K562 (cell line): ENCODE results near the gene KNDC1. TPM values are rescaled to one million over a fixed set of nuclear protein-coding genes. Genes with fewer than 3 reads are reported as not detected.

Experiments used
- ATAC-seq: fragments of 200-7000 bp; cut with Tn5 transposase; 3 replicates; pipeline ENCODE4 v1.9.1; 2020; ENCODE audit warnings: moderate library complexity
- BruUV-seq: library from RNA; stranded (reverse); fragments of 400-500 nt; replicated peaks from 2 replicates; lab custom pipeline; 2021; lab: Mats Ljungman, UMichigan
- CTCF ChIA-PET: fragments of 300-600 bp; formaldehyde crosslinking; extraction: SDS; loops from one replicate; lab custom pipeline; 2021; ENCODE audit warnings: low intra/inter-chr PET ratio; lab: Yijun Ruan, JAX
- POLR2A ChIA-PET: fragments of 300-600, 350-650 bp; sonication (Branson Sonifier 250); formaldehyde crosslinking; extraction: SDS; loops from one replicate; lab custom pipeline; 2021; ENCODE audit warnings: antibody characterized with exemption, inconsistent platforms; lab: Yijun Ruan, JAX
- DNase-seq, 4 experiments: peaks; one replicate each; pipeline versions ENCODE4 v3.0.0 to v3.0.0-alpha.2; 2011 to 2018; ENCODE audit warnings: low spot score in 3 of 4, mixed read lengths in 3 of 4; ENCODE audit errors: extremely low read depth in 1 of 4
- FAIRE-seq: peaks from 2 replicates; lab custom pipeline; 2011; peaks lifted over from hg19 to GRCh38; lab: Jason Lieb, UNC
- H2AFZ ChIP-seq: 2 replicates; pipeline ENCODE4 v1.6.0; 2011; ENCODE audit warnings: low read depth, low read length, control low read depth, inconsistent platforms
- H3K27ac ChIP-seq: fragments of 200-600 bp; 3 replicates; pipeline ENCODE4 v1.8.0; 2011; ENCODE audit warnings: low read depth, mild to moderate bottlenecking, control low read depth, inconsistent platforms, low read length, moderate library complexity, mixed read lengths; ENCODE audit errors: extremely low read depth
- H3K27me3 ChIP-seq, 2 experiments: fragments of 300-600 bp in 1 of 2; 2 replicates in 1 of 2; 3 replicates in 1 of 2; pipeline versions ENCODE4 v1.6.0 to v1.8.0; 2011; ENCODE audit warnings: inconsistent platforms in 2 of 2, low read length in 2 of 2, mild to moderate bottlenecking in 1 of 2, mixed read lengths in 1 of 2, moderate library complexity in 1 of 2; ENCODE audit not compliant: control insufficient read depth in 2 of 2, insufficient read depth in 2 of 2
- H3K36me3 ChIP-seq: fragments of 300-600 bp; 3 replicates; pipeline ENCODE4 v1.8.0; 2011; ENCODE audit warnings: mild to moderate bottlenecking, low read length, inconsistent platforms; ENCODE audit not compliant: control insufficient read depth, insufficient read depth
- H3K4me1 ChIP-seq, 2 experiments: fragments of 200-600 bp in 1 of 2; replicated peaks in 1 of 2; 2 replicates in 1 of 2; 3 replicates in 1 of 2; pipeline versions ENCODE4 v1.5.1 to v1.8.0; 2011; ENCODE audit warnings: inconsistent platforms in 2 of 2, low read length in 2 of 2, mild to moderate bottlenecking in 1 of 2, mixed read lengths in 1 of 2, moderate library complexity in 1 of 2; ENCODE audit not compliant: control insufficient read depth in 2 of 2, insufficient read depth in 2 of 2
- H3K4me2 ChIP-seq: 2 replicates; pipeline ENCODE4 v1.6.1; 2011; ENCODE audit warnings: low read length, control low read depth, inconsistent platforms, mixed read lengths; ENCODE audit not compliant: insufficient read depth
- H3K4me3 ChIP-seq: fragments of 200-600 bp; sonication (generic), shearing (Covaris generic); 2 replicates; pipeline ENCODE4 v1.5.1; 2016; ENCODE audit warnings: control low read depth, inconsistent platforms
- H3K79me2 ChIP-seq: fragments of 200-600 bp; 3 replicates; pipeline ENCODE4 v1.8.0; 2011; ENCODE audit warnings: low read length, inconsistent platforms; ENCODE audit not compliant: control insufficient read depth, insufficient read depth
- H3K9ac ChIP-seq, 2 experiments: 2 replicates each; pipeline versions ENCODE4 v1.6.0 to v1.6.1; 2011; ENCODE audit warnings: low read depth in 2 of 2, low read length in 2 of 2, control low read depth in 1 of 2, inconsistent platforms in 1 of 2, mild to moderate bottlenecking in 1 of 2, mixed read lengths in 1 of 2; ENCODE audit not compliant: insufficient read depth in 1 of 2
- H3K9me1 ChIP-seq: one replicate; pipeline ENCODE4 v1.6.0; 2011; ENCODE audit warnings: inconsistent platforms, mild to moderate bottlenecking, low read length, moderate library complexity; ENCODE audit not compliant: control insufficient read depth, insufficient read depth
- H3K9me3 ChIP-seq: replicated peaks from 2 replicates; pipeline ENCODE4 v1.5.1; 2011; ENCODE audit warnings: low read depth, low read length, inconsistent platforms; ENCODE audit not compliant: control insufficient read depth, insufficient read depth
- H4K20me1 ChIP-seq: replicated peaks from 2 replicates; pipeline ENCODE4 v1.6.1; 2011; ENCODE audit warnings: low read length, inconsistent platforms, mixed read lengths; ENCODE audit not compliant: control insufficient read depth, insufficient read depth
- BHLHE40 ChIP-seq: IDR thresholded peaks from 2 replicates; pipeline ENCODE4 v1.6.1; 2011; ENCODE audit warnings: low read length, improper control_type of control experiment
- CBFA2T2 ChIP-seq: fragments of 450-650 bp; conservative IDR thresholded peaks from 2 replicates; pipeline ENCODE4 v1.6.1; 2017; ENCODE audit warnings: mild to moderate bottlenecking
- ETV5 ChIP-seq: sonication (generic); formaldehyde crosslinking; IDR thresholded peaks from 2 replicates; pipeline ENCODE4 v1.4.0; 2020; ENCODE audit warnings: low read depth, mild to moderate bottlenecking, missing genetic modification reagents
- GATAD2B ChIP-seq: fragments of 450-650 bp; IDR thresholded peaks from 2 replicates; pipeline ENCODE4 v1.6.1; 2017; ENCODE audit warnings: mild to moderate bottlenecking, borderline replicate concordance
- HNRNPH1 ChIP-seq: fragments of 200-400 bp; formaldehyde crosslinking; optimal IDR thresholded peaks from 2 replicates; pipeline ENCODE3; 2017; ENCODE audit warnings: low read depth, mild to moderate bottlenecking, low read length, moderate library complexity
- HNRNPK ChIP-seq: fragments of 200-400 bp; formaldehyde crosslinking; IDR thresholded peaks from one replicate; pipeline ENCODE4 v1.6.1; 2018; ENCODE audit warnings: mild to moderate bottlenecking, low read depth, low read length; ENCODE audit not compliant: poor library complexity, severe bottlenecking
- NRF1 ChIP-seq, 2 experiments: fragments of 450-650 bp; IDR thresholded peaks in 1 of 2; conservative IDR thresholded peaks in 1 of 2; 2 replicates each; pipeline ENCODE4 v1.6.1; 2014; ENCODE audit warnings: mild to moderate bottlenecking in 2 of 2
- RAD21 ChIP-seq, 2 experiments: fragments of 250-450 bp in 1 of 2; fragments of 450-650 bp in 1 of 2; sonication (Bioruptor Pico) in 1 of 2; formaldehyde crosslinking in 1 of 2; IDR thresholded peaks in 1 of 2; conservative IDR thresholded peaks in 1 of 2; 2 replicates each; pipeline versions ENCODE4 v1.4.0 to v1.8.0; 2020 to 2022; ENCODE audit warnings: mild to moderate bottlenecking in 2 of 2, moderate library complexity in 1 of 2
- RBM39 ChIP-seq: fragments of 200-400 bp; formaldehyde crosslinking; optimal IDR thresholded peaks from 2 replicates; pipeline ENCODE3; 2018; ENCODE audit warnings: low read depth, low read length
- SAFB2 ChIP-seq: fragments of 200-400 bp; formaldehyde crosslinking; IDR thresholded peaks from 2 replicates; pipeline ENCODE4 v1.6.1; 2018; ENCODE audit warnings: borderline replicate concordance, low read length, low read depth, moderate library complexity; ENCODE audit not compliant: severe bottlenecking
- SETDB1 ChIP-seq: IDR thresholded peaks from one replicate; pipeline ENCODE4 v1.6.1; 2012; ENCODE audit warnings: low read length, control low read depth, inconsistent platforms
- SRSF1 ChIP-seq: fragments of 200-400 bp; formaldehyde crosslinking; IDR thresholded peaks from 2 replicates; pipeline ENCODE4 v1.6.1; 2017; ENCODE audit warnings: mild to moderate bottlenecking, low read depth, low read length, moderate library complexity
- SRSF3 ChIP-seq: fragments of 200-400 bp; formaldehyde crosslinking; IDR thresholded peaks from 2 replicates; pipeline ENCODE4 v1.6.1; 2016; ENCODE audit warnings: mild to moderate bottlenecking, low read length, moderate library complexity; ENCODE audit not compliant: insufficient read depth
- TGIF2 ChIP-seq: sonication (generic); formaldehyde crosslinking; IDR thresholded peaks from 2 replicates; pipeline ENCODE4 v1.8.1; 2022; ENCODE audit warnings: mild to moderate bottlenecking, missing genetic modification reagents, moderate library complexity
- ZNF121 ChIP-seq: sonication (generic); formaldehyde crosslinking; conservative IDR thresholded peaks from 2 replicates; pipeline ENCODE4 v1.8.0; 2022; ENCODE audit warnings: missing genetic modification reagents
- WGBS: fragments of 100-300 bp; shearing (Covaris generic); methylation state at CpG from one replicate; pipeline ENCODE4 v1.1.6; 2016; ENCODE audit warnings: low coverage, mixed read lengths; ENCODE audit not compliant: insufficient coverage; ENCODE audit errors: missing lambda C conversion rate; 5-methylcytosine and 5-hydroxymethylcytosine counted together
- in situ Hi-C: fragments of 300-500 bp; cut with MboI; formaldehyde crosslinking; loops from 4 replicates; pipeline ENCODE4 v1.15.0; 2018; ENCODE audit warnings: inconsistent platforms, mixed read lengths
- intact Hi-C: fragments of 100-400 bp; cut with micrococcal nuclease; formaldehyde crosslinking; loops from 2 replicates; pipeline ENCODE4 v1.14.2; 2022
- polyA plus RNA-seq, 8 experiments: library from polyadenylated mRNA; depleted of rRNA in 4 of 8; stranded (reverse) in 5 of 8; unstranded in 3 of 8; fragments of >200 nt; fragmentation: Nextera tagmentation in 2 of 8; fragmentation: Illumina TruSeq in 1 of 8; extraction: Ambion mirVana in 2 of 8; extraction: Trizol in 1 of 8; gene quantifications; 2 replicates each; pipeline versions ENCODE4 v1.2.1 to v1.2.3, GENCODE V29; 2011 to 2014; ENCODE audit warnings: inconsistent platforms in 1 of 8, missing spikeins in 1 of 8
- total RNA-seq, 7 experiments: library from RNA; depleted of rRNA in 6 of 7; stranded (reverse); fragments of >200 nt in 6 of 7; fragmentation: Illumina TruSeq in 2 of 7; extraction: Trizol in 2 of 7; gene quantifications; 2 replicates each; pipeline versions ENCODE4 v1.2.1 to v1.2.3, GENCODE V29; 2011 to 2021; ENCODE audit warnings: low replicate concordance in 1 of 7
- TF ChIP-seq, protein P1 (sequence below): fragments of 250-450 bp; sonication (Bioruptor Pico); IDR thresholded peaks from 2 replicates; pipeline ENCODE4 v1.9.0; 2021; ENCODE audit warnings: mild to moderate bottlenecking, inconsistent platforms
- TF ChIP-seq, protein P2 (sequence below): sonication (generic); formaldehyde crosslinking; IDR thresholded peaks from 2 replicates; pipeline ENCODE4 v1.8.0; 2022; ENCODE audit warnings: missing genetic modification reagents, mild to moderate bottlenecking, moderate library complexity, borderline replicate concordance

KNDC1 gene
- total and polyA plus RNA-seq, 9 of the 15 experiments (the other 6 are each of a cell fraction or from before 2014, with no cell fraction given), result 0.07 to 0.26 (median 0.11) TPM; not detected in 6

DNA sequence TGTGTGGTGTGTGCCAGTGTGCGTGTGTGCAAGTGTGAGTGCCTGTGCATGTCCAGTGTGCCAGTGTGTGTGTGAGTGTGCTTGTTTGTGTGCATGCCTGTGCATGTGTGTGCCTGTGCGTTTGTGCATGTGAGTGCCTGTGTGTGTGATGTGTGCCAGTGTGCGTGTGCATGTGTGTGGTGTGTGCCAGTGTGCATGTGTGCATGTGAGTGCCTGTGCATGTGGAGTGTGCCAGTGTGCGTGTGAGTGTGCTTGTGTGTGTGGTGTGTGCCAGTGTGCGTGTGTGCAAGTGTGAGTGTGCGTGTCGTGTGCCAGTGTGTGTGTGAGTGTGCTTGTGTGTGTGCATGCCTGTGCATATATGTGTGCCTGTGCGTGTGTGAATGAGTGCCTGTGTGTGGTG lies 38.5 kb upstream of the KNDC1 start:
- no peaks in the 10 kb centered on the region; a peak in 1 of 5 replicates for H3K27me3 ChIP-seq
- H4K20me1 ChIP-seq, result no peaks in the 10 kb centered on the region
- FAIRE-seq (no peak), DNase-seq (no peak), ATAC-seq (no peak)
- H3K9me3 ChIP-seq, result no peaks in the 10 kb centered on the region
- intact Hi-C loops (no loop called here), in situ Hi-C loops (loop anchor here (5.0 to 25.0 kb wide), 2 partner anchors 179 to 459 kb away; partner anchors contain the start of gene CFAP46)
- H3K79me2 ChIP-seq, result no peaks in the 10 kb centered on the region
- peaks cover 0 to 5% of the 10 kb centered on the region in 2 experiments; a peak in 1 of 5 replicates for H3K4me1 ChIP-seq
- no peak overlapping the region for H3K4me2 ChIP-seq
- 7% methylated on average over 6 of the region's 8 CpGs for WGBS
- POLR2A ChIA-PET, result no interaction called here
- no peaks in the 10 kb centered on the region for H3K36me3 ChIP-seq
- TF ChIP-seq GATAD2B (no peak), RAD21 (CRISPR knock-in tag; conservative IDR thresholded peaks at IDR 0.05 in 1 of 2, IDR thresholded peaks at IDR 0.05 in 1 of 2) (no peak), HNRNPH1 (no peak), NRF1 (conservative IDR thresholded peaks at IDR 0.05 in 1 of 2, IDR thresholded peaks at IDR 0.05 in 1 of 2) (no peak), BHLHE40 (no peak), CBFA2T2 (no peak), ETV5 (no peak), ZNF121 (no peak), SRSF3 (no peak), SRSF1 (no peak), SETDB1 (no peak), RBM39 (no peak), TGIF2 (CRISPR knock-in tag) (no peak), SAFB2 (no peak), HNRNPK (no peak)
- TF ChIP-seq, protein P1, sequence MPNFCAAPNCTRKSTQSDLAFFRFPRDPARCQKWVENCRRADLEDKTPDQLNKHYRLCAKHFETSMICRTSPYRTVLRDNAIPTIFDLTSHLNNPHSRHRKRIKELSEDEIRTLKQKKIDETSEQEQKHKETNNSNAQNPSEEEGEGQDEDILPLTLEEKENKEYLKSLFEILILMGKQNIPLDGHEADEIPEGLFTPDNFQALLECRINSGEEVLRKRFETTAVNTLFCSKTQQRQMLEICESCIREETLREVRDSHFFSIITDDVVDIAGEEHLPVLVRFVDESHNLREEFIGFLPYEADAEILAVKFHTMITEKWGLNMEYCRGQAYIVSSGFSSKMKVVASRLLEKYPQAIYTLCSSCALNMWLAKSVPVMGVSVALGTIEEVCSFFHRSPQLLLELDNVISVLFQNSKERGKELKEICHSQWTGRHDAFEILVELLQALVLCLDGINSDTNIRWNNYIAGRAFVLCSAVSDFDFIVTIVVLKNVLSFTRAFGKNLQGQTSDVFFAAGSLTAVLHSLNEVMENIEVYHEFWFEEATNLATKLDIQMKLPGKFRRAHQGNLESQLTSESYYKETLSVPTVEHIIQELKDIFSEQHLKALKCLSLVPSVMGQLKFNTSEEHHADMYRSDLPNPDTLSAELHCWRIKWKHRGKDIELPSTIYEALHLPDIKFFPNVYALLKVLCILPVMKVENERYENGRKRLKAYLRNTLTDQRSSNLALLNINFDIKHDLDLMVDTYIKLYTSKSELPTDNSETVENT (CRISPR knock-in tag), result no peak
- TF ChIP-seq, protein P2, sequence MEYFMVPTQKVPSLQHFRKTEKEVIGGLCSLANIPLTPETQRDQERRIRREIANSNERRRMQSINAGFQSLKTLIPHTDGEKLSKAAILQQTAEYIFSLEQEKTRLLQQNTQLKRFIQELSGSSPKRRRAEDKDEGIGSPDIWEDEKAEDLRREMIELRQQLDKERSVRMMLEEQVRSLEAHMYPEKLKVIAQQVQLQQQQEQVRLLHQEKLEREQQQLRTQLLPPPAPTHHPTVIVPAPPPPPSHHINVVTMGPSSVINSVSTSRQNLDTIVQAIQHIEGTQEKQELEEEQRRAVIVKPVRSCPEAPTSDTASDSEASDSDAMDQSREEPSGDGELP (CRISPR knock-in tag), result no peak
- H2AFZ ChIP-seq, result no peak overlapping the region
- no peak overlapping the region for H3K4me3 ChIP-seq
- no peaks in the 10 kb centered on the region for H3K9me1 ChIP-seq
- no TSS peak for BruUV-seq
- no peak overlapping the region for H3K9ac ChIP-seq
- CTCF ChIA-PET, result no interaction called here
- H3K27ac ChIP-seq, result no peak overlapping the region
